Measurements from ENCODE around the gene GUCY1A2.

- peak in 5 of 6 experiments; percentile 19 to 49 (median 36) for TF ChIP-seq CTCF (IDR thresholded peaks at IDR 0.05)
- TF ChIP-seq POLR2A (IDR thresholded peaks at IDR 0.05): no peak
Observed at GRCh38 chr11:107017433-107018218, 650 bp downstream of the GUCY1A2 start.

Data from upper lobe of left lung (tissue), 4 donors.